NCI-H2029 (cell line): ENCODE data around the gene CFC1B.
"Not testable (repeated sequence)": the region's sequence is repeated elsewhere in the genome, so short reads cannot be mapped to it uniquely, and the experiment has no call there.

ENCODE experiments used
- DNase-seq: peaks from one replicate; lab custom pipeline; 2025; lab: John Stamatoyannopoulos, UW

CFC1B gene

GRCh38 chr2:130566165-130566564, 45.1 kb downstream of the CFC1B start:
- DNase-seq: not testable (repeated sequence)

GRCh38 chr2:130571929-130572328, 50.9 kb downstream of the CFC1B start:
- not testable (repeated sequence) for DNase-seq

- not testable (repeated sequence) for DNase-seq
Measured at GRCh38 chr2:130574230-130574629, 53.2 kb downstream of the CFC1B start.

- not testable (repeated sequence) for DNase-seq
Measured at GRCh38 chr2:130576209-130576784, 55.3 kb downstream of the CFC1B start.

- DNase-seq: not testable (repeated sequence)
Measured at GRCh38 chr2:130577559-130577958, 56.5 kb downstream of the CFC1B start.
